Sciatic nerve (tissue), 2 donors: ENCODE data around the gene PAX8. TPM values are rescaled to one million over a fixed set of nuclear protein-coding genes. Genes with fewer than 3 reads are reported as not detected.

Experiments
- ATAC-seq: fragments of 200-7000 bp; cut with Tn5 transposase; one replicate; pipeline ENCODE4 v1.9.1; 2020; ENCODE audit warnings: mild to moderate bottlenecking, moderate library complexity
- DNase-seq: peaks from one replicate; pipeline ENCODE4 v3.0.0-alpha.2; 2020; ENCODE audit warnings: low spot score
- intact Hi-C: fragments of 100-400 bp; cut with DNase I; formaldehyde crosslinking; loops from one replicate; pipeline ENCODE4 v1.14.2; 2022
- total RNA-seq: library from RNA; stranded (reverse); fragmentation: NEBNext Ultra II Directional; extraction: Animal tissue kit (Norgen Biotek cat#: 25700); gene quantifications from one replicate; pipeline ENCODE4 v1.2.1, GENCODE V29; 2021
- donor health status: DM: no; HTN: no; CAD: no.
- donor health status: DM: no; HTN: no; CAD: no.

The PAX8 gene
- total RNA-seq, 1 donor from 2014 or later = 1.2 TPM

- DNase-seq = no peak
- intact Hi-C loops = no loop called here
- no peak for ATAC-seq
Observed at GRCh38 chr2:113215056-113215455, 63.7 kb downstream of the PAX8 start.

DNA sequence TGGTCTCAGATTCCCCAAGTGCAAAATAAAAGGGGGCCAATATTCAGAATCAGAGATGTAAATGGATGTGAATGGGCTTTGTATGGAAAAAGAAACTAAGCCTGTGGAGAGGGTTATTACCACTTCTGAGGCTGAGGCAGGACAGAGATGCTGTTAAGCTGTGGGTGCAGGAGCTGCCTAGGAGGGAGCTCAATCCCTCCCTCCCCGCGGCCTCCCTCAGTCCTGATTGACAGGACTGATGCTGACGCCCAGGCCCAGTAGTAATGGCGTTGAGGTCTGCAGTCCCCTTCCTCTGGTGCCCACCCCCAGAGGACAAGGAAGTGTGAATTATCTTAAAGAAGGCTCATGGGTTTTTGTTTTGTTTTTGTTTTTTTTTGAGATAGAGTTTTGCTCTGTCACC lies 64.6 kb downstream of the PAX8 start:
- DNase-seq (no peak), ATAC-seq (no peak)
- intact Hi-C loops = no loop called here

GRCh38 chr2:113213061-113213930 lies 65.4 kb downstream of the PAX8 start:
- ATAC-seq = no peak
- intact Hi-C loops = no loop called here
- DNase-seq = no peak

- intact Hi-C loops = no loop called here
- peak; percentile 78 for ATAC-seq
- DNase-seq = peak; percentile 80
Observed at GRCh38 chr2:113212245-113213060, 66.3 kb downstream of the PAX8 start.

DNA sequence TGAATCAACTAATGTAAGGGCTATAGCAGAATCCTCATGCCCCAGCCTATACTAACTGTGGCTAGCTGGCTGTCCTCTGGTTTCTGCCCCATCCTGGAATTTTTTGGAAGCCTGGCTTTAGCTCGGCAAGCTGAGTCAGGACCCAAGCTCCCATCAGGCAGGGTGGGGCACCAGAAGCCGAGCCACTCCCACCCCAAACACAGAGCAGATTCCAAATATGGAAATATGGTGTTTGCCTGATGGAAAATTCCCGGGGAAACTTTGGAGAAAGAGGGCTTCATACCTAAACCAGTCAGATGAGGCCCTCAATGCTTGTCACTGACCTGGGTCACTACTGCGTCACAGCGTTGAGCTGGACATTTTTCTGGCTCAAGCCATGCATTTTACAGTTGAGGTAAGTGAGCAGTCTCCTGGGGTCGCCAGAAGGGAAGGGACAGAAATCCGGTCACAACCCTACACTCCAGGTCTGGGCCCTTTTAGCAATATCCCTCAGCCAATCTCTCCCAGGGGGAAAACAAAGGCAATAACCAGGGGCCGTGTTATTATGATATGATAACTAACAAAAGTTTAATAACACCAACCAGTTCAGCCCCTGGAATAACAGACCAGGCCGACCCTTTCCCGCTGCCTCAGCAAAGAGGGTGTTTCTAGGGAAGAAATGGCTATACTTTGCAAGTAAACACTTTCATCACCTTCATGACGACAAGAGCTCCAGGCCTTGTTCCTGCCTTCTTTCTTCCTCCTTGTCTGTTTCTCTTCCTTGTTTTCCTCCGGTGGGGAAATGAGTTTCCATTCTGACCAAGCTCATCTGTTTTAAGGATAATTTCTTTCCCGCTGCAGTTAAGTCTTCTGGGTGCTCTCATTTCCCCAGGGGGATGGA lies 67.3 kb downstream of the PAX8 start:
- DNase-seq (no peak), ATAC-seq (peak; percentile 68)
- intact Hi-C loops = no loop called here

GRCh38 chr2:113209646-113210171 lies 69.0 kb downstream of the PAX8 start:
- DNase-seq (no peak), ATAC-seq (no peak)
- intact Hi-C loops = no loop called here

DNA sequence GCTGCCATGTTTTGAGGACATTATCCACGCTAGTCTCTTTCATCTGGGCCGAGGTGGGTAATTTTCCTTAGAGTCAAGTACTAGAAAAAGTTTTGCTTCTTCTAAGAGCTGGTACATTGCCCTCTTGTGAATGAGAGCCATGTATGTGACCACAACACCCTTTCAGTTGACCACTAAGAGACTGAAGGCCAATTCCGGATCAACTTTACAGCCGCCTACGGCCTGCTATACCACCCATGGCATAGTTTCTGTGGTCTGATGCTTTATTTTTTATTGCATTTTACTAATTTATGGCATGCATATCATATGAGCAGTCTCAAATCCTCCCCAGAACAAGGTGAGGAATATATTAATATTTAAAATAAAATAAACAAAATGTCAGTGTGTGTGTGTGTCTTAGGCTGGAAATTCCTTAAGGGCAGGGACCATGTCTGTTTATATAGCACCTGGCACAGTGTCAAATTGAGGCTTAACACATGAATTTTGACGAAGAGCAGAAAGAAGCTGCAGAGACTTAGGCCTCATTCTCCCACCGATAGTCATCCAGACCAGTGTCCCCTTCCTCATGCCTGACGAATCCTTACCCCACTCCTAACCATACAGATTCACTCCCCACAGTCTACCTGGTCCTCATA lies 69.6 kb downstream of the PAX8 start:
- intact Hi-C loops = no loop called here
- ATAC-seq (no peak), DNase-seq (no peak)

GRCh38 chr2:113208396-113208795 lies 70.3 kb downstream of the PAX8 start:
- intact Hi-C loops = no loop called here
- DNase-seq (no peak), ATAC-seq (no peak)

- intact Hi-C loops = no loop called here
- ATAC-seq = no peak
- DNase-seq = no peak
Observed at GRCh38 chr2:113207021-113207420, 71.7 kb downstream of the PAX8 start.

- intact Hi-C loops = no loop called here
- ATAC-seq (no peak), DNase-seq (no peak)
Observed at GRCh38 chr2:113206251-113206650, 72.5 kb downstream of the PAX8 start.

GRCh38 chr2:113203901-113204519 lies 74.7 kb downstream of the PAX8 start:
- intact Hi-C loops = loop anchor here (5.0 kb wide), 1 partner anchor 168 kb away; no protein-coding TSS in a partner anchor
- DNase-seq (peak; percentile 83), ATAC-seq (peak; percentile 82)

DNA sequence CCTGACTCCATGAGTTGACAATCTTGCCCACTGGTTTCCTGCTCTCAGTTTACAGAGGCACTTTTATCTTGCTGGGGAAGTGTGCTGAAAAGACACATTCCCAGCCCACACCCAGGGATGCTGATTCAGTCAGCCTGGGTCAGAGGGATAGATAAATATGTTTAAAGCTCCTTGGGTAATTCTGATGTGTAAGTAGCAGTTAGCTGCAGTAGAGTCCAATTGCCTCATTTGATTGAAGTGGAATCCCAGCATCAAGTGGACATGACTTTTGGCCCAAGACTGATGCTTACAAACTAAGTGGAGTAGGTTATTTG lies 75.5 kb downstream of the PAX8 start:
- ATAC-seq (no peak), DNase-seq (peak; percentile 25)
- intact Hi-C loops = loop anchor here (5.0 kb wide), 1 partner anchor 169 kb away; no protein-coding TSS in a partner anchor

DNA sequence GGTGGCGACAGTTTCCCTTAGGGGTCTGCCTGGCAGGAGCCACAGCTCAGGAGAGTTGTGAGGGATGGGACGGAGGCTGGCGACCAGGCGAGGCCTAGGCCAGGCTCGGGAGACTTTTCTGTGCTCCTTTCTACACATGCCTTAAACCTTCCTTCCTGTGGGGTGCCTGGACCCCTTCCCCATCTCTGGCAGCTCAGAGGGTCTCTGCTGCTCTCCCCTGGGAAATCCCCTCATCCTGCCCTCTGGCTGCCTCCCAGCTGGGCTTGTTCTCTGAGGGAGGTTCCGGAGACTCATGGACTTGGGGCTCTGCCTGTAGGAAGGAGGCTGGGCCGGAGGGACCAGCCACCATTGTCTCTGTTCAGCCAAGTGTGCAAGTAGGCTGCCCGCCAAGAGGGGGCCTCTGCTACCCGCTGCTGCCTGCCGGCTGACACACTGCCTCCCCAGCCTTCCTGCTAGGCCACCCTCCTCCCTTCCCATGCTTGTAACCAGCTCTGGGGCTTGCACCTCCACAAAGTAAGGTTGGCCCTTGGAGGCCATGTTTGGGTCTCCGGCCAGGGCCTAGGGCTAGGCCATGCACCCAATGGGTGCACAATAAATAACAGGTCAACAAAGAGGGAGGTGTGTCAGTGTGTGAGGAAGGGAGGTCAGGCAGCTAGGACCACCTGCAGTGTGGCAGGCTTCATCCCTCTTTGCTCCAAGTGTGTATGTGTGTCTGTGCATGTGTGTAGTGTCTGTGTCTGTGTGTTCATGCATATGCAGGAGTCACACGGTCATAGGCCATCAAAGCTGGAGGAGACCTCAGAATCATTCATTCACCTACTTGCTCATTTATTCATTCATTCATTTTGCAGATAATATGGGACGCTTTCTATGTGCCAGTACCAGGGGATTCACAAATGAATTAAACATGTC lies 76.2 kb downstream of the PAX8 start:
- intact Hi-C loops = loop anchor here (5.0 kb wide), 1 partner anchor 170 kb away; no protein-coding TSS in a partner anchor
- peak; percentile 63 for DNase-seq

GRCh38 chr2:113201496-113202304 lies 77.0 kb downstream of the PAX8 start:
- ATAC-seq (no peak), DNase-seq (peak; percentile 38)
- intact Hi-C loops = loop anchor here (5.0 kb wide), 1 partner anchor 171 kb away; no protein-coding TSS in a partner anchor

More for the DNA sequence above, 76.2 kb downstream of the PAX8 start:
- ATAC-seq = no peak

DNA sequence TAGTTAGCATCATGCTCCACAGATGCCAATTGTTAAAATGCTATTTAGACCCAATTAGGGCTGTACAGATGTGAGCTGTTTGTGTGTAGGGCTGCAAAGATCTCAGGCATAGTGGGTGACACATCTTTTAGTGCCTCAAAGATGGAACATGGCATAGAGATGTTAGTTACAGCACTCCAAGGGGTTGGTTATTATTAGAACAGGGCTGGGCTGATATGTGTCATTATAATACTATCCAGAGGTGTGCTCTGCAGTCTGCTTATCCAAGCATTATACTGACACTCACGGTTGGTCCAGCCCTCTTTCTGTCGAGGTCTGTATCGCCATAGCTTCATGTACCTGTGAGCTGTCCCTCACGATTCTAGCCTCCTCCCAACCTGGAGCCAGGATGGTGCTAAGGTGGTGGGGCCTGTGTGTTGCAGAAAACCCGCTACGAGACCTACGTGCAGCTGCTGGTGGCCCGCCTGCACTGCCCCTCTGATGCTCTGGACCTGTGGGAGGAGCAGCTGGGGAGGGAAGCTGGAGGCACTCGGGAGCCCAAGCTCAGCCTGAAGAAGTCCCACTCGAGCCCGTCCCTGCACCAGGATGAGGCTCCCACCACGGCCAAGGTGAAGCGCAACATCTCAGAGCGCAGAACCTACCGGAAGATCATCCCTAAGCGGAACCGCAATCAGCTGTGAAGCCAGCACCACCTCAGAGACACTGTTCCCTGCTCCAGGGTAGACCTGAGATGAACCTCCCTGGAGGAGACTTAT lies 77.8 kb downstream of the PAX8 start:
- ATAC-seq (no peak), DNase-seq (peak; percentile 52)
- intact Hi-C loops = loop anchor here (5.0 kb wide), 1 partner anchor 171 kb away; no protein-coding TSS in a partner anchor
